GM21526 (cell line): ENCODE data around the gene ARHGEF28.
A peak's percentile ranks its signal among the peaks of the same experiment; 100 is the strongest.

Experiments
- ATAC-seq: cut with Tn5 transposase; IDR thresholded peaks from one replicate; pipeline ENCODE4 v1.9.1; 2021; ENCODE audit warnings: moderate library complexity; ENCODE audit not compliant: unreplicated experiment, low FRiP score

ARHGEF28 gene

GRCh38 chr5:73625944-73626811 is at the start of gene ARHGEF28:
ARHGEF28 (plus strand) TSS chr5:73626196; CDS start chr5:73684852, 58,656 bp downstream.
- ATAC-seq: peak; percentile 63

DNA sequence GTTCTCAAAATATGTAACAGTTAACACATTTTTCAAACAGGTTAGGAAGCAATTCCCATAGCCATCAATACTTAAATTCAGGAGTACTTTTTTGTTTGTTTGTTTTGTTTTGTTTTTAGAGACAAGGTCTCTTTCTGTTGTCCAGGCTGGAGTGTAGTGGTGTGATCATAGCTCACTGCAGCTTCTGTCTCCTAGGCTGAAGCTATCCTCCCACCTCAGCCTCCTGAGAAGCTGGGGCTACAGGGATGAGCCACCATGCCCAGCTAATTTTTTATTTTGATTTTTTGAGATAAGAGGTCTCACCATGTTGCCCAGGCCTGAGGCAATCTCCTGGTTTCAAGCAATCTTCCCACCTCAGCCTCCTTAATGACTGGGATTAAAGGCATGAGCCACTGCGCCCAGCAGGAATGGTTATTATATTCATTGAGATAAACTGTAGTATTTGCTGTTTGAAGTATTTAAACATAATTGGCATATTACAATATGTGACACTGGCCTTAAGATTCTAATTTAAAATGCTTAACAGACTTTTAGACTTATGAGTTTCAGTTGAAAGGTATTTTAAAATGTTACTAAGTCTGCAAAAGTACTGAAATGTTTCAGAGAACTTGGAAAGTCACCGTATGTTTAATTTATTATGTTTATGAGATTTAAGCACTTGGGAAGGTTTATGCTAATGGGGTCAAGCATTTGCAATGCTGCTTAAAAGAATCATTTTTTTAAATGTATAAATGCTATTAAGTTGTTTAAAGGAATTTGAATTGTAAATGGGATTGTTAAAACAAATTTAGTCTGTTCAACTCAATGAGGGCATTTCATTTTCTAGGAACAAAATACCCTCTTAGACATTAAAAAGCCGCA is 43.5 kb upstream of the ARHGEF28 start:
- no peak for ATAC-seq

- peak; percentile 57 for ATAC-seq
These were observed 38.1 kb upstream of the ARHGEF28 start for GRCh38 chr5:73587923-73588322.

GRCh38 chr5:73591102-73591695 is 34.8 kb upstream of the ARHGEF28 start:
- ATAC-seq: no peak

GRCh38 chr5:73591698-73592501 is 34.1 kb upstream of the ARHGEF28 start:
- ATAC-seq: no peak

GRCh38 chr5:73592551-73592950 is 33.4 kb upstream of the ARHGEF28 start:
- no peak for ATAC-seq

DNA sequence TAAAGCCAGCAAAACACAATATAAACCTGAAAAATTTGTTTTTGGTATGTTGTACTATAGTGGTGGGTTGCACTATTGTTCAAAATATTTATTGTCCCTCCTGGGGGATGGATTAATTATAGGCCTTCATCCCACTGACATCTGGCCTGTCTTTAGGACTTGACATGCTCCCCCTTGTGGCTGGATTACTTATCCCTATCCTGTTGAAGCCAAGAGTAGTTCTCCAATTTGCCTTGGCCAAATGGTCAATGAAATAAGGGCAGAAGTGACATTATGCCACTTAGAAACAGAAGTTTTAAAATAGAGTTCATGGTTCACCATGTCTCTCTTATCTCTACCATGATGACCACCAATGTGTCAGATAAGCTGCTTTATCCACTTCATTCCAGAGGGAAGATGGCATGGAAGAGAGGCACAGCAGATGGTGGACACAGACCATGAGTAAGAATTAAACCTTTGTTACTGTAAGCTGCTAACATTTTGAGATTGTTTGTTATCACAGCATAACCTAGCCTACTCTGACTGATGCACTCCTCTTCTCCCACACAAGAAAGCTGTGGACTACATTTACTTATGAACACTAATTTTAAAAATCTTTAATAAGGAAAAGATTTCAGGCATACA is 29.2 kb upstream of the ARHGEF28 start:
- no peak for ATAC-seq

DNA sequence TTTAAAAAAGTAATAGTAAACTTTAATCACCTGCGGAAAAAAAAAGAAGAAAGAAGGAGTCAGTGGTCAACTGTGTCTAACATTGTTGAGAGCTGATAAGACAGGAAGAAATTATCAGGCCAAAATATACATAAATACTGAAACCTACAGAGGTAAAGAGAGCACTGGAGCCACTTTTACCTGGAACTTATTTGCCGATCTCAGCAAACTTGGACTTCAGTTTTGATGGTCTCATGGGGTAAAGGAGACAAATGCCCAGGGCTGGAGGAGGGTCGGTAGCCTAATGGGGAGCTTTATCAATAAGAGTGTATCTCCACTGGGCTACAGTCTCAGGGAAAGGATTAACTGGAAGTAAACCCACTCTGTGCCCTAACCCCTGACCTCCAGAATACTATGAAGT is 26.6 kb upstream of the ARHGEF28 start:
- no peak for ATAC-seq

GRCh38 chr5:73603998-73604397 is 22.0 kb upstream of the ARHGEF28 start:
- no peak for ATAC-seq

DNA sequence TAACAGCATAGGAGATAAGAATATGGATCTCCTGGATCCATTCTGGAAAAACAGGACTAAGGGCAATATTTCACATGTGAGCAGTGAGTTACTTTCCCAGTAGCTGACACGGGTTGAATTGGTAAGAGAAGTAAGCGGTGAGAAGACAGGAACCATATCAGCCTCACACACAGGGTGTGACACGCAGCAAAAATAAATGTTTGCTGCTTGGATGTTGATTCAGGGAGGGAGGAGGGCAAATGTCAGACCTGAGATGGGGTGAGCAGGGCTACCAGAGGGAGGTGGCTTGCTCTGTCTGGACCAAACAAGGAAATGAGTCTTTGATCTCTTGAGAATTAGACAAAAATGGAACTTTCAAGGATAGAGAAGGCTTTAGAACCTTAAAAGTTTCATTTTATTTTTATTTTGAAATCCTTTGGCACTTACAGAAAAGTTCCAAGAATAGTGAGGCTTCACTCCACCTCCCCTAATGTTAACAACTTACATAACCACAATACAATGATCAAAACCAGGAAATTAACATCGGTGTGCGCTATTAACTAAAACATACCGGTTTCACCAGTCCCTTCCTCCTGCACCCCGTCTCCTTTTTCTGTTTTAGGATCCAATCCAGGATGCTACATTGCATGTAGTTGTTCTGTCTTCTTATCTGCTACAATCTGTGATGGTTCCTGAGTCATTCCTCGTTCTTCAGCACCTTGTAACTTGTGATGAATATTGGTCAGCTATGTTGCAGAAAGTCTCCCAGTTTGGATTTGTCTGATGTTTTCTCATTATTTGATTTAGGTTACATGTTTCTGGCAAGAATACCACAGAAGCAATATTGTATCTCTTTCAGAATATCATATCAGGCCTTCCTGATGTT is 20.5 kb upstream of the ARHGEF28 start:
- no peak for ATAC-seq

- ATAC-seq: no peak
These were observed 19.7 kb upstream of the ARHGEF28 start for GRCh38 chr5:73606206-73606753.

- ATAC-seq: no peak
These were observed 18.8 kb upstream of the ARHGEF28 start for GRCh38 chr5:73607228-73607627.

DNA sequence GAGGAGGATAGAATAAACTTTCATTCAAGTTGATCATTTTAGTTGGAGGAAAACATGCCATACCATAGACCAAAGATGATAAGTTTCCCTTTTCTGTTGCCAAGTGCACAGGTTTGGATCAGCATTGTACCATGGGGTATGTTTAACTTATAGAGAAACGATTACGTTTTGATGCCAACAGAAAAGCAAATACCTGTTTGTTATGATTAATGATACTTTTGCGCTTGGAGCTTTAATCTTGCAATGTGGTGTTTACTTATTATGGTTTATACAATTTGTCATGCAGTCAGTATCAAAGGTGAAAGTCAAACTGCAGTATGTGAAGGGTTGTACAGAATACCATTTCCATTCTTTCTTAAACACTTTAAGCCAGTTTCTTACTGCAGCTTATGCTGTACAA is 13.2 kb upstream of the ARHGEF28 start:
- no peak for ATAC-seq

- no peak for ATAC-seq
These were observed 10.9 kb upstream of the ARHGEF28 start for GRCh38 chr5:73615085-73615484.

- no peak for ATAC-seq
These were observed 10.0 kb upstream of the ARHGEF28 start for GRCh38 chr5:73615947-73616346.

DNA sequence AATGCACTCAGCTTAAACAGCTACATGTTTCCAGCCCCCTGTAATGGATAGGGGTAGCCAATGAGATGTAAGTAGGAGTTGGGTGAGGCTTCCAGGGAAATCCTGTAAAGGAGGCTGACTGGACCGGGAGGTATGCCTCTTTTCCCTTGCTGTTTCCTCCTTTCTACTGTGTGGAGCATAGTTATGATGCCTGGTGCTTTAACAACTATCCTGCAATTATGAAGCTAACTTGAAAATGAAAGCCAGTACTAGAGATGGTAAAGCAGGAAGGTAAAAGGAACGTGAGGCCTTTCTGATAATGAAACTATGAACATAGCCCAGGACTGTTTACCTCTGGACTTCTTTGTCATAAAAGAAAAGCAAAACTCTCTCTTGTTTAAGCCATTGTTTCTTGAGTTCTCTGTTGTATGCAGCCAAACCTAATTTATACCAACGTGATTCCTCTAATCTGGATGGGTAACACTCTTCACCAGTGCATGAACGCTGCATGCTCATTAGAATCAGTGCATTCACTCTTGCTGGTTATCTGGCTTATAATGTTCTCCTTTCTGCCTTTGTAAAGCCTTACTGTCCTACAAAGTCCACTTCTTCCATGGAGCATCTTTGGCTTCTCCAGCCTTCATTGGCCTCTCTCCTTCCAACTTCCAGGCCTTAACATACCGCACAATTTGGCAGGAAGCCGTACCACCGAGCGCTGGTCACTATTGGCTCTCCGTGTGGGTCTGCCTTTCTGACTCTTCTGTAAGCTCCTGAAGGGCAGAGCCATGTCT is 8.3 kb upstream of the ARHGEF28 start:
- ATAC-seq: no peak

GRCh38 chr5:73619606-73620333 is 6.2 kb upstream of the ARHGEF28 start:
- no peak for ATAC-seq
